Type B pancreatic cell (in vitro differentiated cells): ENCODE data around the gene SMIM29. TPM values are rescaled to one million over a fixed set of nuclear protein-coding genes. Genes with fewer than 3 reads are reported as not detected.

Experiments
- DNase-seq: peaks from one replicate; pipeline ENCODE4 v3.0.0; 2021; ENCODE audit warnings: mixed read lengths; ENCODE audit not compliant: unreplicated experiment; ENCODE audit errors: extremely low spot score
- H3K27ac Mint-ChIP-seq: 2 replicates; pipeline ENCODE4 v1.8.0; 2021; ENCODE audit warnings: mild to moderate bottlenecking, mixed read lengths
- H3K27me3 Mint-ChIP-seq: 2 replicates; pipeline ENCODE4 v1.8.0; 2021; ENCODE audit warnings: mixed read lengths
- H3K36me3 Mint-ChIP-seq: 2 replicates; pipeline ENCODE4 v1.8.0; 2021; ENCODE audit warnings: mixed read lengths
- H3K4me1 Mint-ChIP-seq: one replicate; pipeline ENCODE4 v1.8.0; 2021; ENCODE audit warnings: mixed read lengths; ENCODE audit not compliant: unreplicated experiment
- H3K4me3 Mint-ChIP-seq: 2 replicates; pipeline ENCODE4 v1.8.0; 2021; ENCODE audit warnings: mild to moderate bottlenecking, mixed read lengths
- H3K9me3 Mint-ChIP-seq: 2 replicates; pipeline ENCODE4 v1.8.0; 2021; ENCODE audit warnings: mixed read lengths
- total RNA-seq: library from RNA; stranded (reverse); gene quantifications from 2 replicates; pipeline ENCODE4 v1.2.1, GENCODE V29; 2021; ENCODE audit warnings: low replicate concordance
- TF ChIP-seq, protein P1 (sequence below): fragments of 200-600 bp; sonication (generic); conservative IDR thresholded peaks from 2 replicates; pipeline ENCODE4 v1.5.0; 2021; ENCODE audit warnings: antibody characterized with exemption, mild to moderate bottlenecking

Gene SMIM29
- total RNA-seq, 1 donor from 2014 or later, result 16.0 TPM

DNA sequence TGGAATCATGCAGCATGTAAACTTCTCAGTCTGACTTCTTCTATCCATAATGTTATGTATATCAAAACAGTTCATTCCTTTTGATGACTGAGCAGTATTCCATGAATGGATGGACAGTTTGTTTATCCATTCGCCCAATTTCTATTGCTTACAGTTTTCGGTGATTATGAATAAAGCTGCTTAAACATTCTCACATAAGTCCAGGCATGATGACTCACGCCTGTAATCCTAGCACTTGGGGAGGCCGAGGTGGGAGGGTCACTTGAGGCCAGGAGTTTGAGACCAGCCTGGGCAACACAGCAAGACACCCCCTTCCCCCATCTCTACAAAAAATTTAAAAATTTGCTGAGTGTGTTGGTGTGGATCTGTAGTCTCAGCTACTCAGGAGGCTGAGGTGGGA, 35.0 kb downstream of the SMIM29 start:
- Mint-ChIP-seq H3K4me1 (no peaks in the 10 kb centered on the region), H3K27ac (no peak overlapping the region), H3K36me3 (no peaks in the 10 kb centered on the region), H3K9me3 (no peaks in the 10 kb centered on the region), H3K4me3 (no peak overlapping the region), H3K27me3 (no peaks in the 10 kb centered on the region)
- TF ChIP-seq, protein P1, sequence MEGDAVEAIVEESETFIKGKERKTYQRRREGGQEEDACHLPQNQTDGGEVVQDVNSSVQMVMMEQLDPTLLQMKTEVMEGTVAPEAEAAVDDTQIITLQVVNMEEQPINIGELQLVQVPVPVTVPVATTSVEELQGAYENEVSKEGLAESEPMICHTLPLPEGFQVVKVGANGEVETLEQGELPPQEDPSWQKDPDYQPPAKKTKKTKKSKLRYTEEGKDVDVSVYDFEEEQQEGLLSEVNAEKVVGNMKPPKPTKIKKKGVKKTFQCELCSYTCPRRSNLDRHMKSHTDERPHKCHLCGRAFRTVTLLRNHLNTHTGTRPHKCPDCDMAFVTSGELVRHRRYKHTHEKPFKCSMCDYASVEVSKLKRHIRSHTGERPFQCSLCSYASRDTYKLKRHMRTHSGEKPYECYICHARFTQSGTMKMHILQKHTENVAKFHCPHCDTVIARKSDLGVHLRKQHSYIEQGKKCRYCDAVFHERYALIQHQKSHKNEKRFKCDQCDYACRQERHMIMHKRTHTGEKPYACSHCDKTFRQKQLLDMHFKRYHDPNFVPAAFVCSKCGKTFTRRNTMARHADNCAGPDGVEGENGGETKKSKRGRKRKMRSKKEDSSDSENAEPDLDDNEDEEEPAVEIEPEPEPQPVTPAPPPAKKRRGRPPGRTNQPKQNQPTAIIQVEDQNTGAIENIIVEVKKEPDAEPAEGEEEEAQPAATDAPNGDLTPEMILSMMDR, result no peak
- DNase-seq, result no peak

DNA sequence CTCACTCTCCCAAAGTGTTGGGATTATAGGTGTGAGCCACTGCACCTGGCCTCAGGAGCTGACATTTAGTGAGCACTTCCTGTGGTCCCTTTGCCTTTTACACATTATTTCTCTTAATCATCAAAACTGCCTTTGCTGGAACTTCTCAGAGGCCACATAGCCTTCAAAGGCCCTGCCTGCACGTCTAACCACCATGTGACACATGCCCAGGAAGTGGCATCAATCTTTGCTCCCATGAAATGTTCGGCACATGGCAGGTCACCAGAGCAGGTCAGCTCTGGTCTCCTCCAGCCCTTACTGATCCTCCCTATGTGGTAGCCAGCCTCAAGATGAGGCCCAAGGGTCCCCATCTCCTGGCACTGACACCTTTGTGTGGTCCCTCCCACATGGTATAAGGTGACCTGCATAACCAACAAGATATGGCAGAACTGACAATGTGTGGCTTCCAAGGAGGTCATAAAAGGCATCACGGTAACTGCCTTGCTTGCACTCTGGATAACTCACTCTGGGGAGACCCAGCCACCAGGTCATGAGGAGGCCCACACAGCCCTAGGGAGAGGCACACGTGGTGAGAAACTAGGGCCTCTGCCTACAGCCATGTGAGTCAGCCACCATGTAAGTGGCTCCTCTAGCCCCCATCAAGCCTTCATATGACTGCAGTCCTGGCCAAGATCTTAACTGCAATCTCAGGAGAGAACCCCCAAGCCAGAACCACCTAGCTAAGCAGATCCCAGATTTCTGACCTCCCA, 40.9 kb downstream of the SMIM29 start:
- no peaks in the 10 kb centered on the region for H3K9me3 Mint-ChIP-seq
- no peaks in the 10 kb centered on the region for H3K27me3 Mint-ChIP-seq
- H3K27ac Mint-ChIP-seq, result no peak overlapping the region
- no peaks in the 10 kb centered on the region for H3K36me3 Mint-ChIP-seq
- H3K4me1 Mint-ChIP-seq, result no peaks in the 10 kb centered on the region
- TF ChIP-seq, protein P1, result no peak
- H3K4me3 Mint-ChIP-seq, result no peak overlapping the region
- DNase-seq, result no peak

- Mint-ChIP-seq H3K27me3 (no peaks in the 10 kb centered on the region), H3K27ac (no peak overlapping the region), H3K4me3 (no peak overlapping the region), H3K9me3 (no peaks in the 10 kb centered on the region), H3K4me1 (no peaks in the 10 kb centered on the region), H3K36me3 (no peaks in the 10 kb centered on the region)
- TF ChIP-seq, protein P1, result no peak
- no peak for DNase-seq
Observed at GRCh38 chr6:34206726-34207125, 42.1 kb downstream of the SMIM29 start.

GRCh38 chr6:34205916-34206315, 42.9 kb downstream of the SMIM29 start:
- Mint-ChIP-seq H3K27me3 (no peaks in the 10 kb centered on the region), H3K4me3 (no peak overlapping the region), H3K4me1 (no peaks in the 10 kb centered on the region), H3K9me3 (no peaks in the 10 kb centered on the region), H3K36me3 (no peaks in the 10 kb centered on the region), H3K27ac (no peak overlapping the region)
- TF ChIP-seq, protein P1, result no peak
- no peak for DNase-seq

GRCh38 chr6:34205466-34205865, 43.3 kb downstream of the SMIM29 start:
- no peak overlapping the region for H3K27ac Mint-ChIP-seq
- no peaks in the 10 kb centered on the region for H3K4me1 Mint-ChIP-seq
- H3K27me3 Mint-ChIP-seq, result no peaks in the 10 kb centered on the region
- H3K4me3 Mint-ChIP-seq, result no peak overlapping the region
- DNase-seq, result no peak
- TF ChIP-seq, protein P1, result no peak
- no peaks in the 10 kb centered on the region for H3K36me3 Mint-ChIP-seq
- H3K9me3 Mint-ChIP-seq, result no peaks in the 10 kb centered on the region
